ENCODE results near the gene EIF3I. TPM values are rescaled to one million over a fixed set of nuclear protein-coding genes. Genes with fewer than 3 reads are reported as not detected.
A peak's percentile ranks its signal among the peaks of the same experiment; 100 is the strongest.

EIF3I gene
- total RNA-seq = 264 and 280 TPM in 2 replicates

- peak; percentile 93 for DNase-seq (ENCODE audit: low read depth)
- no peak for TF ChIP-seq CTCF (IDR thresholded peaks at IDR 0.05; ENCODE audit: insufficient read depth, low read depth, low read length)
- H3K4me3 ChIP-seq (ENCODE audit: low read depth, low read length) = peak within 1 kb of the TSS; percentile 86
These were observed at the start of gene EIF3I, which contains the start of gene TMEM234 for GRCh38 chr1:32221980-32222755. EIF3I (plus strand) TSS chr1:32222407; CDS start chr1:32222442, 35 bp downstream. TMEM234 (minus strand) TSS chr1:32222353; CDS start chr1:32222322, 31 bp downstream.

GRCh38 chr1:32172621-32173245 lies 49.5 kb upstream of the EIF3I start:
- no peak for DNase-seq (ENCODE audit: low read depth)
- TF ChIP-seq CTCF (IDR thresholded peaks at IDR 0.05; ENCODE audit: insufficient read depth, low read depth, low read length) = no peak
- no peak overlapping the region for H3K4me3 ChIP-seq (ENCODE audit: low read depth, low read length)

GRCh38 chr1:32178380-32179192 lies 43.6 kb upstream of the EIF3I start:
- peak; percentile 61 for DNase-seq (ENCODE audit: low read depth)
- peak overlapping the region; percentile 79 for H3K4me3 ChIP-seq (ENCODE audit: low read depth, low read length)
- TF ChIP-seq CTCF (IDR thresholded peaks at IDR 0.05; ENCODE audit: insufficient read depth, low read depth, low read length) = no peak

- no peak for TF ChIP-seq CTCF (IDR thresholded peaks at IDR 0.05; ENCODE audit: insufficient read depth, low read depth, low read length)
- peak overlapping the region; percentile 79 for H3K4me3 ChIP-seq (ENCODE audit: low read depth, low read length)
- no peak for DNase-seq (ENCODE audit: low read depth)
These were observed 43.1 kb upstream of the EIF3I start for GRCh38 chr1:32179193-32179442.

- DNase-seq (ENCODE audit: low read depth) = peak; percentile 95
- peak within 1 kb of the TSS; percentile 79 for H3K4me3 ChIP-seq (ENCODE audit: low read depth, low read length)
- TF ChIP-seq CTCF (IDR thresholded peaks at IDR 0.05; ENCODE audit: insufficient read depth, low read depth, low read length) = no peak
These were observed 42.6 kb upstream of the EIF3I start, which contains the start of gene TXLNA for GRCh38 chr1:32179443-32180185. TXLNA (plus strand) TSS chr1:32179675; CDS start chr1:32180346, 671 bp downstream.
